Peyer's patch (tissue), 4 donors: ENCODE results near the gene EPHB1. TPM values are rescaled to one million over a fixed set of nuclear protein-coding genes. Genes with fewer than 3 reads are reported as not detected.
A peak's percentile ranks its signal among the peaks of the same experiment; 100 is the strongest.

Source experiments
- DNase-seq, 3 donors: peaks; one replicate each; pipeline ENCODE4 v3.0.0-alpha.2; 2017 to 2019
- H3K27ac ChIP-seq, 4 donors: fragments of 200-600 bp; sonication (generic); one replicate each; pipeline ENCODE4 v1.5.1; 2016 to 2019
- H3K27me3 ChIP-seq, 2 donors: fragments of 200-600 bp; sonication (generic); one replicate each; pipeline ENCODE4 v1.5.1; 2019
- H3K36me3 ChIP-seq, 3 donors: fragments of 200-600 bp; sonication (generic); one replicate each; pipeline ENCODE4 v1.5.1; 2016 to 2019
- H3K4me1 ChIP-seq, 4 donors: fragments of 200-600 bp; sonication (generic); one replicate each; pipeline ENCODE4 v1.5.1; 2016 to 2019
- H3K4me3 ChIP-seq, 4 donors: fragments of 200-600 bp; sonication (generic); 1 replicate in 3 of 4; 2 replicates in 1 of 4; pipeline ENCODE4 v1.5.1; 2016 to 2019; ENCODE audit warnings: mild to moderate bottlenecking in 1 of 4
- H3K9me3 ChIP-seq, 4 donors: fragments of 200-600 bp; sonication (generic); one replicate each; pipeline ENCODE4 v1.5.1; 2016 to 2019; ENCODE audit warnings: mild to moderate bottlenecking in 1 of 4
- CTCF ChIP-seq, 6 experiments: fragments of 450-650 bp in 4 of 6; fragments of 200-600 bp in 2 of 6; sonication (generic) in 1 of 6; IDR thresholded peaks; one replicate each; pipeline ENCODE4 v1.5.1; 2017 to 2019; ENCODE audit warnings: antibody characterized with exemption in 6 of 6, mild to moderate bottlenecking in 3 of 6, moderate library complexity in 1 of 6
- POLR2A ChIP-seq, 2 donors: fragments of 450-650 bp; IDR thresholded peaks; one replicate each; pipeline ENCODE4 v1.5.1; 2017; ENCODE audit warnings: antibody characterized with exemption in 2 of 2, mild to moderate bottlenecking in 2 of 2, moderate library complexity in 2 of 2
- total RNA-seq, 4 donors: library from RNA; depleted of rRNA; stranded (reverse); fragments of >200 nt; gene quantifications; one replicate each; pipeline ENCODE4 v1.1.0, GENCODE V29; 2016

The EPHB1 gene
- total RNA-seq, 4 donors from 2014 or later: 0.18 to 3.2 (median 0.68) TPM

- peak overlapping the region; percentile 24 to 60 (median 49) for H3K4me3 ChIP-seq
These were observed 1.4 kb downstream of the EPHB1 start for GRCh38 chr3:134796281-134797056.

GRCh38 chr3:134797057-134797740, 2.1 kb downstream of the EPHB1 start:
- TF ChIP-seq POLR2A (IDR thresholded peaks at IDR 0.05): no peak
- no peak for TF ChIP-seq CTCF (IDR thresholded peaks at IDR 0.05)
- no peak for DNase-seq
- peaks cover 0 to 23% (median 0%) of the 10 kb centered on the region in 4 donors for H3K4me1 ChIP-seq
- no peaks in the 10 kb centered on the region for H3K27me3 ChIP-seq
- H3K4me3 ChIP-seq: peak overlapping the region in 2 of 4 donors; percentile 27 to 60
- H3K36me3 ChIP-seq: no peaks in the 10 kb centered on the region
- no peaks in the 10 kb centered on the region for H3K9me3 ChIP-seq
- no peak overlapping the region for H3K27ac ChIP-seq

More at GRCh38 chr3:134796281-134797056, 1.4 kb downstream of the EPHB1 start:
- Histone ChIP-seq H3K27me3 (no peaks in the 10 kb centered on the region), H3K4me1 (peaks cover 0 to 23% (median 0%) of the 10 kb centered on the region in 4 donors), H3K9me3 (no peaks in the 10 kb centered on the region), H3K27ac (peak overlapping the region in 1 of 4 donors; percentile 37), H3K36me3 (no peaks in the 10 kb centered on the region)
- no peak for DNase-seq
- TF ChIP-seq CTCF (IDR thresholded peaks at IDR 0.05): no peak
- TF ChIP-seq POLR2A (IDR thresholded peaks at IDR 0.05): no peak

GRCh38 chr3:134797741-134798451, 2.8 kb downstream of the EPHB1 start:
- Histone ChIP-seq H3K36me3 (no peaks in the 10 kb centered on the region), H3K9me3 (no peaks in the 10 kb centered on the region), H3K4me3 (no peak overlapping the region), H3K27me3 (no peaks in the 10 kb centered on the region), H3K4me1 (peaks cover 0 to 23% (median 0%) of the 10 kb centered on the region in 4 donors), H3K27ac (peak overlapping the region in 1 of 4 donors; percentile 55)
- TF ChIP-seq POLR2A (IDR thresholded peaks at IDR 0.05) (no peak), CTCF (IDR thresholded peaks at IDR 0.05) (no peak)
- DNase-seq: no peak

- Histone ChIP-seq H3K27ac (no peak overlapping the region), H3K4me1 (peaks cover 0 to 23% (median 0%) of the 10 kb centered on the region in 4 donors)
These were observed 3.7 kb downstream of the EPHB1 start for GRCh38 chr3:134798681-134799311.

More at GRCh38 chr3:134798681-134799311, 3.7 kb downstream of the EPHB1 start:
- Histone ChIP-seq H3K9me3 (no peaks in the 10 kb centered on the region), H3K27me3 (no peaks in the 10 kb centered on the region), H3K36me3 (no peaks in the 10 kb centered on the region), H3K4me3 (no peak overlapping the region)
- no peak for DNase-seq
- TF ChIP-seq CTCF (IDR thresholded peaks at IDR 0.05): no peak
- no peak for TF ChIP-seq POLR2A (IDR thresholded peaks at IDR 0.05)
